HG03378 (cell line): Measurements from ENCODE around the gene ZCRB1.

Source experiments
- ATAC-seq: cut with Tn5 transposase; IDR thresholded peaks from one replicate; pipeline ENCODE4 v1.9.1; 2021; ENCODE audit warnings: mild to moderate bottlenecking, moderate library complexity; ENCODE audit not compliant: unreplicated experiment

ZCRB1 gene

GRCh38 chr12:42281844-42282243, 44.0 kb downstream of the ZCRB1 start:
- no peak for ATAC-seq

- no peak for ATAC-seq
Observed at GRCh38 chr12:42281278-42281677, 44.6 kb downstream of the ZCRB1 start.

- no peak for ATAC-seq
Observed at GRCh38 chr12:42278128-42278510, 47.8 kb downstream of the ZCRB1 start.

GRCh38 chr12:42277396-42278127, 48.3 kb downstream of the ZCRB1 start:
- no peak for ATAC-seq

- ATAC-seq, result no peak
Observed at GRCh38 chr12:42275499-42275898, 50.4 kb downstream of the ZCRB1 start.

GRCh38 chr12:42273706-42274105, 52.2 kb downstream of the ZCRB1 start:
- no peak for ATAC-seq

- no peak for ATAC-seq
Observed at GRCh38 chr12:42270596-42270995, 55.3 kb downstream of the ZCRB1 start.

- no peak for ATAC-seq
Observed at GRCh38 chr12:42267413-42268190, 58.3 kb downstream of the ZCRB1 start.

GRCh38 chr12:42266579-42267230, 59.2 kb downstream of the ZCRB1 start:
- ATAC-seq, result no peak

GRCh38 chr12:42262271-42262670, 63.6 kb downstream of the ZCRB1 start:
- no peak for ATAC-seq
